ENCODE data around the gene MOB1A.

MOB1A gene

DNA sequence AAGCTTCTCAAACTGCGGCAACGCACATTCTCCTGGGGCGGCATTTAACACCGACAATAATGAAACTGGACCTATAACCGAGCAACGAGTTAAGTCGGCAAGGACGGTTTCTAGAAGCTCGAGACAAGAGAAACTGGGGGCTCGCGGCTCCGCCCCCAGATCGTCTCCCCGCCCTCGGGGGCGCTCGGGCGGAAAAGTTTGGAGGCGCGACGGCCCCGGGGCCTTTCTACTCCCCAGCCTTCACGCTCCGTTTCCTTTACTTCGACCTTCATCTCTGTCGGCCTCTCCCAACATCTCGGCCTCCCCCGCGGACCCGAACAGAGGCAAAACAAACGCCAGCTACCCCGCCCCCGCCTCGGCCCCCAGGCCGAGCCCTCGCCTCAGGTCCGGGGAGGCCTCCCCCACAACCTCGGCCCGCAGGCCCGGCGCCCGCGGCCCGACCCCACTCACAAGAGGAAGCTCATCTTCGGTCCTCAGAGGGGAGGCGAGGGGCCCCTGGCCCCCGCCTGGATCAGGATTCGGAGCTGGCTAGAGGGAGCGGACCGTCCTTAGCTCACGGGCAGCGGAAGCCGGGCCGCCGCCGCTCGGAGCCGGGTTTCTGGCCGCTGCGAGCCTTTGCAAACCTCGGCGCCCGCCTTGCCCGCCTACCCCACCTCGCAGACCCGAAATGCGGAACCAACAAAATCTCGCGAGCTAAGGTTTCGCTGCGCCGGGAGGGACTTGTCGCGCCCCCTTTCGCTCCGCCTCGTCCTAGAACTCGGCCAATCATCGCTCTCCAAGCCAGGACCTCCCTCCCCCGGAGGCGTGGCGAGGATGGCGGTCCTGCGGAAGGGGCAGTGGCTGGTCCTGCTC is at the start of gene MOB1A:
Gene MOB1A, minus strand, starts transcription at position 669 of the 852 bp plus-strand sequence. Its CDS starts 205 bp downstream, at position 464.
- peak; percentile 100 for DNase-seq (ENCODE audit: low read depth)
- H3K4me3 ChIP-seq (ENCODE audit: low read depth, low read length) = peak within 1 kb of the TSS; percentile 95
- no peak for TF ChIP-seq MAX (IDR thresholded peaks at IDR 0.05; ENCODE audit: low read depth, low read length)
- peak; percentile 93 for TF ChIP-seq POLR2A (IDR thresholded peaks at IDR 0.05; ENCODE audit: extremely low read depth, insufficient read length)
- peak; percentile 26 for TF ChIP-seq MYC (IDR thresholded peaks at IDR 0.05; ENCODE audit: low read depth, low read length)

DNA sequence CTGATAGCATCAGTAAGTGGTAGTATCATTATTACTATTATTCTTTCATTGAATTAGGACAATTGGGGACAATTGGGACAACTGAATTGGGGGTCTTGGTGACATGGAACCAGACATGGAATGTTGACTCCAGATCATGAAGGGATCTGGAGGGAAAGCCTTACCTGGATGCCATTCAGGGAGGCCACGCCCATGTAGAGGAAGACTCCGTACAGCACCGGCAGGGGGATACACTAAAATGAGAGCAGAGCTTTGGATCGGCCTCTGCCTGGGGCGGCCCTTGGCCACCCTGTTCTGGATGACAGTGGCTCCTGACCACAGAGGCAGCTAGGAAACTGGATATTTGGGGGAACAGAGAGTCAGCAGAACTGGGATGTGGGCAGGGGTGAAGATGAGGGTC is 49.0 kb upstream of the MOB1A start:
- no peak overlapping the region for H3K4me3 ChIP-seq (ENCODE audit: low read depth, low read length)
- no peak for DNase-seq (ENCODE audit: low read depth)
- TF ChIP-seq CTCF (IDR thresholded peaks at IDR 0.05; ENCODE audit: low read depth, low read length) (no peak), MYC (IDR thresholded peaks at IDR 0.05; ENCODE audit: low read depth, low read length) (no peak), MAX (IDR thresholded peaks at IDR 0.05; ENCODE audit: low read depth, low read length) (no peak), POLR2A (IDR thresholded peaks at IDR 0.05; ENCODE audit: extremely low read depth, insufficient read length) (no peak)

DNA sequence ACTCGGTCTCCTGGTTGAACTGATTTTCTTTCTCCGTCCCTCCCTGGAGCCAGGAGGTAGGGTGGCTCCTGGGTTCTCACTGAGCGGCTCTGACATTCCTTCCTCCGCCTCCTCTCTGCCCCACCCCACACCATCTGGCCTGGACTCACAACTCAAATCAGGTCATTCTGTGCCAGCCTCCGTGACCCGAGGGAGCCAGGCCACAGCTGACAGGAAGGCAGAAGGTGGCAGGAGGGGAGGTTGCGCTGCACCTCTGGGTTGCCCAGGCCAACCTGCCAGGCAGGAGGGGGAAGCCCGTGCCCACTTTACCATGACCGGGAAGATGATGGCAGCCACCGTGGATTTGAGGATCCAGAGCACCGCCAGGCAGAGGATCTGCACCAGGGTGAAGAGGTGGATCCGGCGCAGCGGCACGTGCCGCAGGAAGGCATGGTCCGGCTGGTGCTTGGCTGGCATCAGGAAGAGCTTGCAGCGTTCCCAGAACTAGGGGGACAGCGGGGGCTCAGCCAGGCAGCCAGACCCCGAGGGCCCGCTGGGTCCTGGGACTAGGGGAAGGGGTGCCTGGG is 48.1 kb upstream of the MOB1A start:
- DNase-seq (ENCODE audit: low read depth) = no peak

DNA sequence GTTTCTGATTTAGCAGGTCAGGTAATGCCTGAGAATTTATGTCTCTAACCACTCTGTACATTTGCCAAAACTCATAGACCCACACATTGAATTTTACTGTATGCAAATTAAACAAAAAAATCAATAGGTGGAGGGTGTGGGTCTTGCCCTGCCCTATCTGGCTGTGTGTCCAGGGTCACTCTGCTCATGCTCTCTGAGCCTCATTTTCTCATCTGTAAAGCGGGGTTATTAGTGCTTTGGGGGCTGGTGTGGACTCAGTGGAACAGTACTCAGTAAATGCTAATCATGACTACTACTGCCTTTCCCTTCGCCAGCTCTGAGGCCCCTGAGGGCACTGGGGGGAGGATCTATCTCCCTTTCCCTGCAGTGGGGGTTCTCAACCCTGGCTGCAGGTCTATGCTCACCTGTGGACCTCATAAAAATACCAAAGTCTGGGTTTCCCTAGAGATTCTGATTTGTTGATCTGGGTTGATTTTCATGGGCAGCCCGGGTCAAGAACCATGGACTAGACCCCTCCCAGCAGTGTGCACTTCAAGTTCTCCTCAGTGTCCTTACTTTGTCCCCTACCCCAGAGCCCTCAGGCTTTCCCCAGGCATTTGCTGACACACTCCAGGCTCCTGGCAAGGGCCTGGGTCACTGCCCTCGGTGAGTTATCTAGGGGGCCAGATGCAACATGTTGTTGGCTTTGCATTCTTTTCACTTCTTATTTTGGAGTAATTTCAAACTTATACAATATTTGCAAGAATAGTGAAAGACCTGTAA is 47.2 kb upstream of the MOB1A start:
- TF ChIP-seq CTCF (IDR thresholded peaks at IDR 0.05; ENCODE audit: low read depth, low read length) (no peak), POLR2A (IDR thresholded peaks at IDR 0.05; ENCODE audit: extremely low read depth, insufficient read length) (no peak), MYC (IDR thresholded peaks at IDR 0.05; ENCODE audit: low read depth, low read length) (no peak), MAX (IDR thresholded peaks at IDR 0.05; ENCODE audit: low read depth, low read length) (no peak)
- no peak for DNase-seq (ENCODE audit: low read depth)
- H3K4me3 ChIP-seq (ENCODE audit: low read depth, low read length) = no peak overlapping the region

More for the DNA sequence above, 48.1 kb upstream of the MOB1A start:
- no peak overlapping the region for H3K4me3 ChIP-seq (ENCODE audit: low read depth, low read length)
- TF ChIP-seq POLR2A (IDR thresholded peaks at IDR 0.05; ENCODE audit: extremely low read depth, insufficient read length) (no peak), MAX (IDR thresholded peaks at IDR 0.05; ENCODE audit: low read depth, low read length) (no peak), MYC (IDR thresholded peaks at IDR 0.05; ENCODE audit: low read depth, low read length) (no peak), CTCF (IDR thresholded peaks at IDR 0.05; ENCODE audit: low read depth, low read length) (no peak)

GRCh38 chr2:74223941-74224770 is 45.5 kb upstream of the MOB1A start:
- no peak overlapping the region for H3K4me3 ChIP-seq (ENCODE audit: low read depth, low read length)
- TF ChIP-seq CTCF (IDR thresholded peaks at IDR 0.05; ENCODE audit: low read depth, low read length) (no peak), MYC (IDR thresholded peaks at IDR 0.05; ENCODE audit: low read depth, low read length) (no peak), MAX (IDR thresholded peaks at IDR 0.05; ENCODE audit: low read depth, low read length) (no peak), POLR2A (IDR thresholded peaks at IDR 0.05; ENCODE audit: extremely low read depth, insufficient read length) (no peak)
- no peak for DNase-seq (ENCODE audit: low read depth)
